Neural progenitor cell (in vitro differentiated cells): ENCODE results near the gene FIBCD1.

Experiments used
- CTCF ChIP-seq: fragments of 200-600 bp; sonication (generic); IDR thresholded peaks from 2 replicates; pipeline ENCODE4 v1.5.1; 2017; ENCODE audit warnings: antibody characterized with exemption, mild to moderate bottlenecking
- EZH2phosphoT487 ChIP-seq: fragments of 200-600 bp; sonication (generic); IDR thresholded peaks from 2 replicates; pipeline ENCODE4 v1.6.1; 2017; ENCODE audit warnings: antibody characterized with exemption

GRCh38 chr9:130897848-130898551 is 41.0 kb downstream of the FIBCD1 start:
- no peak for TF ChIP-seq CTCF
- no peak for TF ChIP-seq EZH2phosphoT487
